Testis (tissue), 2 donors: ENCODE data around the gene CX3CR1.

Experiments
- POLR2A ChIP-seq: fragments of 450-650 bp; IDR thresholded peaks from one replicate; pipeline ENCODE4 v1.6.1; 2017; ENCODE audit warnings: antibody characterized with exemption, mild to moderate bottlenecking, moderate library complexity
- TF ChIP-seq, protein P1 (sequence below), 3 experiments: fragments of 450-650 bp in 2 of 3; fragments of 200-600 bp in 1 of 3; sonication (generic) in 1 of 3; IDR thresholded peaks; one replicate each; pipeline ENCODE4 v1.5.1; 2016 to 2019; ENCODE audit warnings: antibody characterized with exemption in 3 of 3, mild to moderate bottlenecking in 2 of 3, moderate library complexity in 1 of 3

DNA sequence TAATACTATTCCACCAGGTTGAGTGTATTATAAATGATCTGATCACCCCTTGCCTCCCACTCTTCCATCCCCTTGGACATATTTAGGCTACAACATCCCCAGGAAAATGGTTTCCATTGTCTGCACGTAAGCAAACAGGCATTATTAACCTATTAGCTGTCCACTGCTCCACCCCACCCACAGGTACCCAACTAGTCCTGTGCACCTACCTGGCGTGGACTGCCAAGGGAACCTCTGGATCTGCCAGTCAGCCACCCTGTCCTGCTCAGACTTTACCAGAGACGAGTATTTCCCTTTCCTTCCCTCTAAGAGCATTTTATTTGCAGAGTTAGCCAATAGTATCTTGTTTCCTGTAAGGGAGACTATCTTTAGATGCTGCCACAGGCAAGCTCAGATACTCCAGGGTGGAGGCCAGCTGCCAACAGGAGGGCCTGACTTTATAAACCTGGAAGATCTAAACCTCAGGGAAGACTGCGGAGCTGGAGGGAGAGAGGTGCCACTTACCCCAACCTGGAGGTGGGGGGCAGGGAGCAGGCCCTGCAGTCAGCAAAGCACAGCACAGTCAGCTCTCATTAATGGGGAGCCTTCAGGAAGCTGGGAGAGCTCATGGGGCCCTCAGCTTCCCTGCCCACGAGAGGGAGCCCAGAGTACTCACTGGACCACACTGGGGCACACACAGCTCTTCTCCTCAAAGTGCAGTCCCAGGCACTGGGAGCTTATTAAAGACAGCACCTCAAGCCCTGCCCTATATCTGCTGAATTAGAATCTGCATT is at the start of gene CX3CR1:
- TF ChIP-seq, protein P1, sequence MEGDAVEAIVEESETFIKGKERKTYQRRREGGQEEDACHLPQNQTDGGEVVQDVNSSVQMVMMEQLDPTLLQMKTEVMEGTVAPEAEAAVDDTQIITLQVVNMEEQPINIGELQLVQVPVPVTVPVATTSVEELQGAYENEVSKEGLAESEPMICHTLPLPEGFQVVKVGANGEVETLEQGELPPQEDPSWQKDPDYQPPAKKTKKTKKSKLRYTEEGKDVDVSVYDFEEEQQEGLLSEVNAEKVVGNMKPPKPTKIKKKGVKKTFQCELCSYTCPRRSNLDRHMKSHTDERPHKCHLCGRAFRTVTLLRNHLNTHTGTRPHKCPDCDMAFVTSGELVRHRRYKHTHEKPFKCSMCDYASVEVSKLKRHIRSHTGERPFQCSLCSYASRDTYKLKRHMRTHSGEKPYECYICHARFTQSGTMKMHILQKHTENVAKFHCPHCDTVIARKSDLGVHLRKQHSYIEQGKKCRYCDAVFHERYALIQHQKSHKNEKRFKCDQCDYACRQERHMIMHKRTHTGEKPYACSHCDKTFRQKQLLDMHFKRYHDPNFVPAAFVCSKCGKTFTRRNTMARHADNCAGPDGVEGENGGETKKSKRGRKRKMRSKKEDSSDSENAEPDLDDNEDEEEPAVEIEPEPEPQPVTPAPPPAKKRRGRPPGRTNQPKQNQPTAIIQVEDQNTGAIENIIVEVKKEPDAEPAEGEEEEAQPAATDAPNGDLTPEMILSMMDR (IDR thresholded peaks at IDR 0.05), result no peak
- TF ChIP-seq POLR2A, result no peak
